ENCODE results near the gene STIL.
"Not testable (repeated sequence)": the region's sequence is repeated elsewhere in the genome, so short reads cannot be mapped to it uniquely, and the experiment has no call there.

STIL gene

DNA sequence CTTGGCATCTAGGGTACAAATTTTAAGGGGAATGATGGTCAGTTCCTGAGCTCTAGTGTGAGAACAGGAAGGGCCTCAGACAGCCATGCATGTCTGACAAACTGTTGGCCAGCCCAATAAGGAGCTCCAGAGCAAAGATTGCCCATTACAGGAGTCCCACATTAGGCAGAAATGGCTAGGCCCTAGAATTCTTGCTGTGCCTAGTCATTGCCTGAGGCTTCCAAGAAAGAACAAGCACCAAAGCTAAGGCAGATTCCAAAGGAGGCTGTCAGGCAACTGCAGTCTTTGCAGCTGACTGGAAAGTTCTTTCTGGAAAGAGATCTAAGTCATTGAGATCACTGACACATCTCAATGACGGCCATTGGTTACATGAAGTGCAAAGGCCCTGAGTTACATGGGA, 3.9 kb upstream of the STIL start:
- DNase-seq = no peak

DNA sequence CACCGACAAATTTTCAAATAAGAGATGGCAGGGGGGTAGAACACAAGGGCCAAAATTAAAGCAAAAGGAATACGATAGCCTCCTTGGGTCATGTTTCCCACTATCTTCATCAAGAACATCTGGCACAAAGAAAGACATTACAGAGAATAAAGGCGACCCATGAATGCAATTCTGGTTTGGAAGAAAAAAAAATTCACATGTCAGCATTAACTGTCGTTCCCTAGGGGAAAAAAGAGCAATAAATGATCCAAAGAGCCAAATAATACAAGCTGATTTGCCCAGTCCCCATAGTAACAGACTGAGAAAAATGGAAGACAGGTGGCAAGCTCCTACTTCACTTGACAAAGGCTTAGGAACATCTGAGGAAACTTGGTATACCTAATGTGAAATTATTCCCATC, 4.5 kb downstream of the STIL start:
- no peak for DNase-seq

DNA sequence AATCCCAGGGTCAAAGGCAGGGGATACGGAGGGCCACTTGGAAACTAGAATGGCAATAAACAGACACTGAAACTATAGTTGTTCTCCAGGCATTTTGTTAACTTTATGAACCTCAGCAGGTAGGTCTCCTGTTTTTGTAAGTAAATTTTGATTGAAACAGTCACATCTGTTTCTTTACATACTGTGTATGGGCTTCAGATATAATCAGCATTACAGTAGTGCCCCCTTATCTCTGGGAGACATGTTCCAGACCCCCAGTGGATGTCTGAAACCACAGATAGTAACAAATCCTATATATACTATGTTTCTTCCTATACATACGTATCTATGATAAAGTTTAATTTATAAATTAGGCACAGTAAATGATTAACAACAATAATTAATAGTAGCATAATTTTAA, 11.5 kb downstream of the STIL start:
- DNase-seq = no peak

DNA sequence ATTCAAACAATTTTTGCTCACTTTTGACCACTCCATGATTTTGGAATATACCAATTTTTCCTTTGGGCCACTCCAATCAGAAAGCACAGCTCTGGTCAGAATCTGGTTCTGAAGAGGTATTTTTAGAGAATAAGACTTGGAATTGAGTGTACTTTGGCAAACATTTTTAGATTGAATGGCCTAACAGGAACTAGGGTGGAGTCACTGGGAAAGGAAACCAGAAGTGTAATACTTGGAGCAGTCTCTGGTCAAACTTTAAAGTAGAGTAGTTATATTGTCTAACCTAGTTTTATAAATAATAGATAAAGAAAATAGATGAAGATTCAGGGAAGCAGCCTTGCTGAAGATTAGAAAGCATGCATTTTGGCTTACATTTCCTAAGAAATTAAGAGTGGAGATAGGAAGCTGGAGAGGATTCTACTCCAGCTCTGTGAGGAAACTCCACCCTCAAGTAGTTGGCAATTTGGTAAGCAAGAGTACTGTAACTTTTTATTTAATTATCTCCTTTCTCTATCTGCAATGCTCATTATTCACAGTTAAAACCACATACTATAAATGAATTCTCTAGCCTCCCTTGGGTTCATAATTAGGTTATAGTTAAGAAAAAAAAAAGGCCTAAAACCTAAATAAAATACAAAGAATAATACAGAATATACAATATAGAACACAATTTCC, 15.8 kb downstream of the STIL start:
- no peak for DNase-seq

- no peak for DNase-seq
Observed at GRCh38 chr1:47295579-47295978, 18.4 kb downstream of the STIL start.

- not testable (repeated sequence) for DNase-seq
Observed at GRCh38 chr1:47294863-47295262, 19.1 kb downstream of the STIL start.

GRCh38 chr1:47288116-47288515, 25.8 kb downstream of the STIL start:
- not testable (repeated sequence) for DNase-seq

DNA sequence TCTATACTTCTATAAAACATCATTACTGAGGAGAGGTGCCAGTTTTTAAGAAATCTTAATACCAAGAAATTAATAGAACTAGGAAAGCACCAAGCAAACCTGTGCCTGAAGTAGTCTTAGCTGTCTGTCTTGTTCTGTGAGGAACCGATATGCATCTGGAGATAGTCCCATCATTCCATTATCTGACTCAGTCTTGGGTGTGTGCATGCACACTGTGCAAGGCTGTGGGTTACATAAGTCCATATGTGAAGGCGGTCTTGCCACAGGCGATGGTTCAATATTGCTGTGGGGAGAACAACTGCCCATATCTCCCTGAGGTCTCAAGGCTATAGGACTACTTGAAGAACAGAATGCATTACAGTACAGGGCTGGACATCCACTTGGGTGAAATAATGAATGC, 33.8 kb downstream of the STIL start:
- DNase-seq = no peak

DNA sequence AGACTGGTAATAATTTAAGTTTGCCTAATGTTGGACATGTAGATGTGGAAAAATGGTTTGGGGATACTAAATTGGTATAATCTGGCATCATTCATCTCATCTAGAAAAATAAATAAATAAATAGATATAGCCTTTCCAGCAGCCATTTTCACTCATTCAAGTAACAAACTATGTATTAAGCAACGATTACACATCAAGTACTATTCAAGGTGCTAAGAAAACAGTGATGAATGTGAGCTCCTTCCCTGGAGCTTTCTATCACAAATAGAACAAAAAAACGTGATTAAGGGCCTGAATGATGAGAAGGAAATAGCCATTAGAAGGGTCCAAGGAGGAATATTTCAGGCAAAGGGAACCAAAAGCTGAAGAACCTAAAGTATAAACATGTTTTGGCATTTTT, 37.1 kb downstream of the STIL start:
- no peak for DNase-seq

DNA sequence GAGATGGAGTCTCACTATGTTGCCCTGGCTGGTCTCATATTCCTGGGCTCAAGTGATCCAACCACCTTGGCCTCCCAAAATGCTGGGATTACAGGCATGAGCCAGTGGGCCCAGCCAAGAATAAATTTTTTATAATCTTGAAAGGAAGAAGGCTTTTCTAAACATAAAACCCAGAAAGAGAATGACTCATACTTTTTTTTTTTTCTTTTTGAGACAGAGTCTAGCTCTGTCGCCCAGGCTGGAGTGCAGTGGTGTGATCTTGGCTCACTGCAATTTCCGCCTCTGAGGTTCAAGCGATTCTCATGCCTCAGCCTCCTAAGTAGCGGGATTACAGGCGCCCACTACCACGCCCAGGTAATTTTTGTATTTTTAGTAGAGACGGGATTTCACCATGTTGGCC, 38.1 kb downstream of the STIL start:
- not testable (repeated sequence) for DNase-seq

DNA sequence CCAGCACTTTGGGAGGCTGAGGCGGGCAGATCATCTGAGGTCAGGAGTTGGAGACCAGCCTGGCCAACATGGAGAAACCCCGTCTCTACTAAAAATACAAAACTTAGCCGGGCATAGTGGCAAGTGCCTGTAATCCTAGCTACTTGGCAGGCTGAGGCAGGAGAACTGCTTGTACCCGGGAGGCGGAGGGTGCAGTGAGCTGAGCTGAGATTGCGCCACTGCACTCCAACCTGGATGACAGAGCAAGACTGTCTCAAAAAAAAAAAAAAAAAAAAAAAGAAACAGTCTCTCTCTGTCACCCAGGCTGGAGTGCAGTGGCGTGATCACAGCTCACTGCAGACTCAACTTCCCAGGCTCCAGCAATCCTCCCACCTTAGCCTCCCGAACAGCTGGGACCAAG, 48.4 kb downstream of the STIL start:
- DNase-seq = not testable (repeated sequence)

- peak; percentile 51 for DNase-seq
Observed at GRCh38 chr1:47262787-47263413, 51.0 kb downstream of the STIL start.

GRCh38 chr1:47257224-47257623, 56.7 kb downstream of the STIL start:
- no peak for DNase-seq

DNA sequence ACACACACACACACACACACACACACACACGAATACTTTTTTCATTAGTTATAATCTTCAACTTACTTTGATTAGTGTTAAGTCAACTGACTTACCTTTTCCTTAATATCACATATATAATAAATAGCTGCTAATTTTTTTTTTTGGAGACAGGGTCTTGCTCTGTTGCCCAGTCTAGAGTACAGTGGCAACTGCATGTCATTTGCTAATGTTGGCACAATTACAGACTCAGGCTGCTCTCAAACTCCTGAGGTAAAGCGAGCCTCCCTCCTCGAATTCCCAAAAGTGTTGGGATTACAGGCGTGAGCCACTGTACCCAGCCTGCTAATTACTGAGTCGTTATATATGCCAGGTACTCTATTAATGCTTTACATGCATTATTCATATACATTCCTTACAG, 61.2 kb downstream of the STIL start:
- DNase-seq = no peak

DNA sequence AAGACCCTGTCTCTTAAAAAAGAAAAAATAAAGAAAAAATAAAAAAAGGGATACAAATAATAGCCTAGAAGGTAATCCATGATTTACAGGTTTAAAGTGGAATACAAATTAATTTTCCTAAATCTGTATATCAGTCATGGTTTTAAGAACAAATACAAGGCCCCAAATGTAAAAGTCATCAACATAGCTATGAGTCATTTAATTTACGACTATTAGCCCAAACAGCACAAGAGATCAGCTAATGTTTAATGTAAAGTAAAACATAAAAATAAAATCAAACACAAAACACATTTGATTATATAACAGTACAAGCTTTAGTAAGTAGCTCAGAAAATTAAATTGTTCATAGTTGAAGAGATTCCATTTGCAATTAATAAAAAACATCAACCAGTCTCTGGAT, 61.6 kb downstream of the STIL start:
- DNase-seq = no peak

DNA sequence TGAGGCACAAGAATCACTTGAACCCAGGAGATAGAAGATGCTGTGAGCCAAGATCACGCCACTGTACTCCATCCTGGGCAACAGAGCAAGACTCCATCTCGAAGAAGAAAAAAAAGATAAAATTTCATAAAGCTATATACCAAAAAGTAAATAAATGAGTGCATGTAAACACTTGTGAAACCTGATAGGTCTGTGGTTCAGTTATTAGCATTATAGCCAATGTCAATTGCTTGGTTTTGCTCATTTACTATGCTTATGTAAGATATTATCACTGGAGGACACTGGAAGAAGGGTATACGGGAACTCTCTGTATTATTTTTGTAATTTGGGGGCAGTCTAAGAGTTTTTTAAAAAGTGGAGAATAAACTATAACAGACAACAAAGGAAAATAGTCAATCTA, 64.2 kb downstream of the STIL start:
- DNase-seq = no peak

- no peak for DNase-seq
Observed at GRCh38 chr1:47244339-47244862, 69.5 kb downstream of the STIL start.

- no peak for DNase-seq
Observed at GRCh38 chr1:47243910-47244309, 70.0 kb downstream of the STIL start.

DNA sequence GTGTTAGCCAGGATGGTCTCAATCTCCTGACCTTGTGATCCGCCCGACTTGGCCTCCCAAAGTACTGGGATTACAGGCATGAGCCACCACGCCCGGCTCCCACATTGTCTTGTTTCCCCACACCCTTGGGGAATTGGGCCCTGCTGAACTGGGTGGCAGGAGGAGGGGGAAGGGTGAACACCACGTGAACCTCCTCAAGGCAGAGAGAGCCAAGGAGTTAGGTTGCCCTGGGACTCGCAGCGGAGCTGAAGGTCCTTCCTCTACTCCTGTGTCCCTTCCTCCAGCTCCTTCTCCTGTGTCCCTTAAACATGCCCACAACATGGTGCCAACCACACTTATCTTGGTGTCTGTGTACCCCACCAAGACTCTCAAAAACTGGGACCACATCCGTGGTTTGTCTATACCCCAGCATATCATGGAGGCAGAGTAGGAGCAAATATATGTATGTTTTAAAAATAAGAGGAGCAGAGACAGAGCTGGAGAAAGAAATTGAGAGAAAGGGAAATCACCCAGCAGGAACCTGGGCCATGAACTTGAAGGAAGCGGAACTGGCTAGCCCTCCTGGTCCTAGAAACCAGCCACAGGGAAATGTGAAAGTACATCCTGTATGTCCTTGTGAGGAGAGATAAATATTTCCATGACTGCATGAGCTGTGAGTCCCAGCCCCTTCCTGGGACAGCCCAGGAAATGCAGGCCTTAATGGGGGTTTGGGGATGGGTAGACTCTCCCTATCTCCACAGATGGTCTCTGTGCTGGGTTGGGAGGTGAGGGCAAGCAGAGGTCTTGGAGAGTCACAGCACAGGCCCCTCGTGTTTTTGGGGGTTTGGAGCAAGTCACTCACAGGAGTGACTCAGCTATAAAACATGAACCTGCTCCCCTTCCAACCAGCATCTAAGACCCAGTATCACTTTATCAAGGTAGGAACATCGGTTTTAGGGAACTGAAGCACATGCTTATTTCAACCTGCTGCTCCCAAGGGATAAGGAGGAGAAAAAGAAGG, 72.5 kb downstream of the STIL start:
- no peak for DNase-seq

DNA sequence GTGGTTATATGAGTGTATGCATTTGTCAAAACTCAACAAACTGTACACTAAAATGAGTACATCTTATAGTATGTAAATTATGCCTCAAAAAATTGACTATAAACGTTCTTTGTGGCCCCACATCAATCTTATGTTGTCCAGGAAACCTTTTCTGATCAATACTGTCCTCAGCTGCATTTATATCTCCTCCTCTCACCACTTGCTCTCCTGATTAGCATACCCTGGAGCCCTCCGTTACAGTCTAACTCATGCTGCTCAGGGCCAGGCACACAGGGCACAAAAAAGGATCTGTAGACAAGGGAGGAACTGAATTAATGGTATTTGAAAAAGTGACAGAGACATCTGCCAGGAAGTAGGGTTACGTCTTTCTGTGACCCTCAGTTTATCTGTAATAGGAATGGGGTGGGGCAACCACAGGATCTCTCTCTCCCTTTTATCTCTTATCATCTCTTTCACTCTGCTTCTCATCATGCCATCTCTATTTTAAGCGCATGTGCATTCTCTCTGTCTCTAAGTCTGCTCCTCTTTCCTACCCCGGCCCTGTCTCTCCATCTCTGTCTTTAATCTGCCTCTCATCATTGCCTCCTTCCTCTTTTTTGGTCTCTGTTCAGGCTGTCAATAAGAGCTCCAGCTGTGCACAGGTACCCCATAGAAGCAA, 74.9 kb downstream of the STIL start:
- no peak for DNase-seq

DNA sequence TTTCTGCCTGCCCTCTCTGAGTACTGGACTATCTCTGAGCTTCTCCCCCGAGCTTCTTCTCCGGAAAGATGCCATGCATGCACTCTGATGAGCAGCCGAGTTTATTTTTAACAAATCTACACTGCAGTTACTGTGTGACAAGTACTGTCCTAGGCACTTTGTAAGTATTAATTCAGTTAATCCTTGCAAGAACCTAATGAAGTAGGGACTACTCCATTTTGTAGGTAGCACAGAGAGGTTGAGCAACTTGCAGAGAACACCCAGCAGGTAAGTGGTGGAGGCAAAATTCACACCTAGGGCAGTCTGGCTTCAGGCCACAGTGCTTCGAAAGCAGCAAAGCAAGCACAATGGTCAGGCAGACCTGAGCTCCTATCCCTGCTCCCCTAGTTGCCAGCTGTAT, 78.1 kb downstream of the STIL start:
- no peak for DNase-seq

DNA sequence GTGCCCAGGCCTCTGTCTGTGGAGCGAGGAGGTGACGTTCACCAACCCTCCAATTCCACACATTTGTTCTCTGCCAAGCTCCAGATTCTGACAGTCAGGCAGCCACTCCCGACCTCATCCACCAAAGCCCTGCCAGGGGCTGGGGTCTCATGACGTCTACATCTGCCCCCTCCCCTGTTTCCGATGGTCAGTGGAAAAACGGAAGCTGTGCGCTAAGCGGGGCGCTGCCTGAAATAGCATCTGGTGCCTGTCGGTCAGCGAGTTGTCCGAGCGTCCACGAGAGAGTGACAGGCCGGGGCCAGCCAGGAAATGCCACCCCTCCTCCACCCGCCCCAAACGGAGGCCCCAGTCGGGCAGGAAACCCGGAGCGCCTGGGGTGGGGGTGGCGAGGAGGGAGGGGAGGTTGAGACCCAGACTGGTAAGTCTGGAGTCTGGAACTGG, 78.7 kb downstream of the STIL start:
- DNase-seq = no peak

- DNase-seq = no peak
Observed at GRCh38 chr1:47233186-47233585, 80.8 kb downstream of the STIL start.
